ENCODE data around the gene GLI3.

The GLI3 gene

DNA sequence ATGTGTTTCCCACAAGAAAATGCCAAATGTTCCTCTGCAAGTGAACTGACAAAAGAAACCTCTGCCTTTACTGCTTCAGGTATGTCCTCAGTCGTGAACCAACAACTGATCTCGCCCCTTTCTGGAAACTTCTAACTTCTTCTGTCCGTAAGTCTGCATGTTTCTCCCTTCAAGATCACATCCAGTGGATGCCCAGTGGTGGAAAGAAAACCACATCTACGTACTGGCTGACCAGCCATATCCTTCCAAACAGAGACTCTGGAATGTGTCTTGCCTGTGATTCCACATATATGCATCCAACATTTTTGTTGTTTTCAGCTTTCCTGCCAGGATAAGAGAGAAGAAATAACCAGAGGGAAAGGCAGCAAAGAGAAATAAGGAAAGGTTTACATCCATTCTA lies 152.7 kb downstream of the GLI3 start:
- H3K4me3 Mint-ChIP-seq: no peak overlapping the region
- no peaks in the 10 kb centered on the region for H3K36me3 Mint-ChIP-seq (ENCODE audit: low read depth)
- no peak overlapping the region for H3K27ac Mint-ChIP-seq
- intact Hi-C loops (cut with micrococcal nuclease): no loop called here
- no peaks in the 10 kb centered on the region for H3K27me3 Mint-ChIP-seq
- H3K9me3 Mint-ChIP-seq: no peaks in the 10 kb centered on the region
- peaks cover 17% of the 10 kb centered on the region for H3K4me1 Mint-ChIP-seq (ENCODE audit: low read depth)

GRCh38 chr7:42083284-42083683 lies 153.7 kb downstream of the GLI3 start:
- Mint-ChIP-seq H3K4me3 (no peak overlapping the region), H3K9me3 (no peaks in the 10 kb centered on the region), H3K36me3 (ENCODE audit: low read depth) (no peaks in the 10 kb centered on the region), H3K27ac (no peak overlapping the region), H3K4me1 (ENCODE audit: low read depth) (peaks cover 8% of the 10 kb centered on the region), H3K27me3 (no peaks in the 10 kb centered on the region)
- intact Hi-C loops (cut with micrococcal nuclease): no loop called here

DNA sequence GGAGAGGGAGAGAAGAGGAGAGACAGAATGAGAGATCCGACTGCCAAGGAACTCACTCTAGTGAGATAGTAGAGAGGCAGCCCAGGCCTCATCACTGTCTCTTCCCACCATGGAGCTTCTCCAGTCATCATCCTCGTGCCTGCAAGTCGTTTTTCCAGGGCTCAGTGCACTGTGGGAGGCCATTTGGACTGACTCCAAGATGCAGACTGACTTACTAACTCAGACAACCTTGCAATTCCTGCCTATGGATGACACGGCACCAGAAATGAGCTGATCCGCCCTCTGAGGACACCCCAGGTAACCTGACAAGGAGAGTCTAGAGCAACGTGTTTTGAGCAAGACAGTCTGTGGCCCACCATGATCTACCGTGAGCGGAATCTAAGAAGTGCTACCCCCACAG lies 154.9 kb downstream of the GLI3 start:
- Mint-ChIP-seq H3K4me3 (no peak overlapping the region), H3K9me3 (no peaks in the 10 kb centered on the region), H3K4me1 (ENCODE audit: low read depth) (peaks cover 5% of the 10 kb centered on the region), H3K36me3 (ENCODE audit: low read depth) (no peaks in the 10 kb centered on the region), H3K27me3 (no peaks in the 10 kb centered on the region), H3K27ac (no peak overlapping the region)
- intact Hi-C loops (cut with micrococcal nuclease): no loop called here

DNA sequence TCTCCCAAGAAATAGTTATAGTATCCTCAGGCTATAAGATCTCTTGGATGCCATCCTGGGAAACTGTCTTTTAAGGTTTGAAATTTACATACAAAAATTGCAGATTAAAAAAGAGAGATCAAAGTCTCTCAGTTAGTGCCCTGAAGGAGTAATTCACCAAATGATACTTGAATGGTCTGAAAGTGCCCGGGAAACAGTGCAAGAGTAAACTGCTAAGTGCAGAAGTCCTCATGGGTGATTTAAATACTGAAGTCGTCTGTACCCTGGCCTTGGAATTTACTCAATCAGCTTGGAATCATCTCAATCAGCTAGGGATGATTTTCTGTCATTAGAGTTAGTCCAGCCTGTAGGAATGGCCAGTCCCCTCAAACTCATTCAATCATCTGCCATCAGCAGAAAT lies 155.3 kb downstream of the GLI3 start:
- Mint-ChIP-seq H3K4me3 (no peak overlapping the region), H3K36me3 (ENCODE audit: low read depth) (no peaks in the 10 kb centered on the region), H3K27me3 (no peaks in the 10 kb centered on the region), H3K27ac (no peak overlapping the region), H3K9me3 (no peaks in the 10 kb centered on the region), H3K4me1 (ENCODE audit: low read depth) (peaks cover 5% of the 10 kb centered on the region)
- intact Hi-C loops (cut with micrococcal nuclease): no loop called here

DNA sequence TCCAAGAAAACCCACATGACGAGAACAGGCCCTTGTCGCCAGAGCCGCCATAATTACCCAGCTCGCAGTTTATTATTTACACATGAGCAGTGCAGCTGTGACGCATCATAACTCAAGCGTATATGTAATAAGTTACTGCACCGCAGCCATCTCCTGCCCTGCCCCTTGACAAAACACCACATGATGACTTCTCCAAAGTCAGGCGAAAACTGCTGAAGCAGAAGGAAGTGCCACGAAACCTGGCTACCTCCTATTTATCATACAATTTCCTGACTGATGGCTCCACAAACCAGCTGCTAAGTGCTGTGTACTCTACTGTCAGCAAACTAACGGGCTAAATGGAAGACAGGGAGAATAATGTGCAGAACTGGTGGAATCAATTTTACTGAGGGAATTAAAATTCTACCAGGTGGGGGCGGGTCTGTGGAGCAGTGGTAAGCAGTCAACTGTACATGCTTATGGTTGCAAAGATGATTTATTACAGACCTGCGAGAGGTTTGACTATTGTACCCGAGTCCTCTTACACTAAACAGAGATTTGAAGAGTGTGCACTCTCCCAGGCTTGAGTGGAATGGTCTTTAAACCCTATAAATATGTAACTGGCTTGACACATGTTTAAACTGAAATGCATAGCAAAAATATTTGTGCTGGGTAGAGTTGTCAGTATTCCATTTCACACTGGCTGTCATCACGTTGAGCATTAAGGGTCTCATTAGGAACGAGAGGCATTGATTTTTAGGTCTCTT lies 156.0 kb downstream of the GLI3 start:
- Mint-ChIP-seq H3K9me3 (no peaks in the 10 kb centered on the region), H3K4me3 (no peak overlapping the region), H3K4me1 (ENCODE audit: low read depth) (peaks cover 5% of the 10 kb centered on the region), H3K36me3 (ENCODE audit: low read depth) (no peaks in the 10 kb centered on the region), H3K27ac (no peak overlapping the region), H3K27me3 (no peaks in the 10 kb centered on the region)
- intact Hi-C loops (cut with micrococcal nuclease): no loop called here

DNA sequence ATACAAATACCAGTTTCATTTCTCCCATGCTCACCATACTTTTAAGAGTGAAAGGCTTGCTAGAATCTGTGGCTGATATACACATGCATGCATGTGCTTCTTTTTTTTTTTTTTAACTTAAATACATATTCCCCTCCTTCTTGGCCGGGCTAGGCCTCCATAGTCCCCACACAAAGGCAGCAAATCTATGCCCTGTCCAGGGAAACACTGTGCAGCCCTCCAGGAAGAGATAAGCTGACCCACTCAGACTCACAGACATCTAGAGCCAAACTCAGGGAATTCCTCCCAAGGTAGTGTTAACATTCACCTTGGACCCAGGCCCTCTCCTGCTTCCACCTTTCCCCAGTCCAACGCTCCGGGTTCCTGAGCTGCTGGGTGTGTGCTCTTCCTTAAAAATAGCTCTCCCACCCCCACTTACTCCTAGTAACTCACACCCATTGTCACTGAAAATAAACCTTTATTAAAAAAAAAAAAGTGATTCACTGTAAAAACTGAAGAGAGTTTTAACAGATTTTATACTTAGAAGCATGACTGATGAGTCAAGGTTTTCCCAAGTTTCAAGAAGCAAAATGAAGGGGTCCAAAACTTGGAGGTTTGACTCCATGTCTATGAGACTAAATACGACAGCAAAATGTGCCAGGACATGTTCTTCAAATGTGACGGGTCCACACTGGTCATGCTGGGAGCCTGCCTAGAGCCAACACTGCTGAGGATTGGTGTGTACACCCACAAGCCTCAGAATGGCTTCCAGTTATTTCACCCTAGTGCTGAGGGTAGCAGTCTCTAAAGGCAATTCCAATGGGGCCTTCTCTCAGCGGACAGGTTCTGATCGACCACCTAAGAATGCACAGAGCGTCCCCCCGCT lies 159.5 kb downstream of the GLI3 start:
- Mint-ChIP-seq H3K4me3 (no peak overlapping the region), H3K27ac (no peak overlapping the region), H3K4me1 (ENCODE audit: low read depth) (peaks cover 5% of the 10 kb centered on the region), H3K9me3 (no peaks in the 10 kb centered on the region), H3K27me3 (no peaks in the 10 kb centered on the region), H3K36me3 (ENCODE audit: low read depth) (no peaks in the 10 kb centered on the region)
- intact Hi-C loops (cut with micrococcal nuclease): no loop called here

DNA sequence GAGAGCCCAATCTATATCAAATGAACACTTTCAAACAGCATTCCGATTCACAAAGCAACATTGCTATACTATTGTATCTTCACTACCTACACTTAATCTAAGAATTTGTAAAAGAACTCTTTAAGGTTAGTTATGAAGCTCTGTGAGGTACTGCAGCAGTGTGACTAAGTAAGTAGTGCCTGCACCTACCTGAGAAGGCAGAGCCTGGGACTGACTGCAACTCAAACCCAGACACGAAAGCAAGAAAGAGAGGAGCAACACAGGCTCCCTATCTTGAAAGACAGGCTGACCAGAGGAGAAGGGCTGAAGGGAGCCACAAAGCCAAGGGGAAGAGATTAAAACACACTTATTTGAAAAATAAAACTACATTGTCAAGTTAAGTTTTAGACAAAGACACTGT lies 160.1 kb downstream of the GLI3 start:
- Mint-ChIP-seq H3K9me3 (no peaks in the 10 kb centered on the region), H3K36me3 (ENCODE audit: low read depth) (no peaks in the 10 kb centered on the region), H3K4me1 (ENCODE audit: low read depth) (peaks cover 5% of the 10 kb centered on the region), H3K4me3 (no peak overlapping the region), H3K27ac (no peak overlapping the region), H3K27me3 (no peaks in the 10 kb centered on the region)
- intact Hi-C loops (cut with micrococcal nuclease): no loop called here

DNA sequence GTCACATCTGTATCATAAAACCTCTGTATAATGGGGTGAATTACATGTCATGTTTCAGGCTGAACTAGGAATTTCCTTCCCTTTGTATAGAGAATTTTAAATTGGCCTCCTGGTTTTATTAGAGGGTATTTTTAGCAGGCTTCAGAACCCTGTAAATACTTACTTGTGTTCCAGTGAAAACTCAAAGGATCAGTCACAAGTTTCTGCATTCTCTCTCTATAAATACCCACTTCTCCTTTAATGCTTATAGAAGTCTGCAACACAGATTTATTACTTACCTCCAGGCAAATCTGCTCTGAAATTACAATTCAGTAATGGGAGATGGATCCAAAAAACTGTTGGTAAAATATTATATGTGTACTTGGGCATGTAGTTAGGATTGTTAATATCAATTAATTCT lies 161.6 kb downstream of the GLI3 start:
- Mint-ChIP-seq H3K36me3 (ENCODE audit: low read depth) (no peaks in the 10 kb centered on the region), H3K9me3 (no peaks in the 10 kb centered on the region), H3K27ac (no peak overlapping the region), H3K4me1 (ENCODE audit: low read depth) (no peaks in the 10 kb centered on the region), H3K27me3 (no peaks in the 10 kb centered on the region), H3K4me3 (no peak overlapping the region)
- intact Hi-C loops (cut with micrococcal nuclease): no loop called here

GRCh38 chr7:42074076-42074475 lies 162.9 kb downstream of the GLI3 start:
- H3K4me3 Mint-ChIP-seq: no peak overlapping the region
- H3K9me3 Mint-ChIP-seq: no peaks in the 10 kb centered on the region
- H3K4me1 Mint-ChIP-seq (ENCODE audit: low read depth): no peaks in the 10 kb centered on the region
- no peaks in the 10 kb centered on the region for H3K27me3 Mint-ChIP-seq
- intact Hi-C loops (cut with micrococcal nuclease): no loop called here
- no peak overlapping the region for H3K27ac Mint-ChIP-seq
- H3K36me3 Mint-ChIP-seq (ENCODE audit: low read depth): no peaks in the 10 kb centered on the region

DNA sequence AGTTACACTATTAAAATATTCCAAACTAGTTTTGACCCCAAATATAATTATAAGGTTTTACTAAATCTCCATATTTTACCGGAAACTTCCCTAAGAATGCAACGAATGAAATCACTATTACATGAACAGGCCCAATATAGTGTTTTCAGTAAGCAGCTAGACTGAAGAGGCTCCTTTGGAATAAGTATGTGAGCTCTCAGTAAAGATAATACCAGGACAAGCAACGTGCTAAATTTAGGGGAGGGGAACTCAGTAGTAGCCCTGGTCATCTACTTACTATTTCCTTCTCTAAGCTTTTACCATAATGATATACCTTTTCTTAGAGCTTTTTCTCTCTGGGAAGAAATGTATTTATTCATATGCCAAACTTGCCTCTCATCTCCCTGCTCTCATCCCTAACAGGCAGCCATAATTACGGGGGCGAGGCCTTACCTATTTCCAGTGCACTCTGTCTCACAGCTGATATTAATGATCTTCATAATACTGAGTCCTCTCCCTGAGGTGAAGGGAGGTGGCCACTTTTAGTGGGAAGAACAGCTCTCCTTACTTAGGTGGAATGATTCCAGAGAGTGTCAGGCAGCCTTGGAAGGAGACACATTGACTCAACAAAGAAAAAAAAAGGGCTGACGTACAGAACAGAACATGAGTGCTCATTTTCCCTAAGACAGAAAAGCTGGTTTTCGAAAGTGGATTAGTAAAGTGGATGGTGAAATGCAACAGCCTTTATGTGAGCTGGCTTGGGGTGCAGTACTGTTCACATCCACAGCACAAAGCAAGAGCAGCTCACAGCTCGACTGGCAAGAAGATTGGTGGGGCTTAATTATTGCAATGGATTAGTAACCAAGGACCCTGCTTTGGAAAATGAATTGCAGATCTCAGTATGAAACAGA lies 165.4 kb downstream of the GLI3 start:
- H3K4me1 Mint-ChIP-seq (ENCODE audit: low read depth): no peaks in the 10 kb centered on the region
- H3K27ac Mint-ChIP-seq: no peak overlapping the region
- H3K9me3 Mint-ChIP-seq: no peaks in the 10 kb centered on the region
- no peak overlapping the region for H3K4me3 Mint-ChIP-seq
- intact Hi-C loops (cut with micrococcal nuclease): no loop called here
- H3K27me3 Mint-ChIP-seq: no peaks in the 10 kb centered on the region
- H3K36me3 Mint-ChIP-seq (ENCODE audit: low read depth): no peaks in the 10 kb centered on the region

GRCh38 chr7:42070068-42070467 lies 166.9 kb downstream of the GLI3 start:
- no peak overlapping the region for H3K4me3 Mint-ChIP-seq
- no peaks in the 10 kb centered on the region for H3K36me3 Mint-ChIP-seq (ENCODE audit: low read depth)
- intact Hi-C loops (cut with micrococcal nuclease): no loop called here
- no peak overlapping the region for H3K27ac Mint-ChIP-seq
- H3K27me3 Mint-ChIP-seq: no peaks in the 10 kb centered on the region
- no peaks in the 10 kb centered on the region for H3K4me1 Mint-ChIP-seq (ENCODE audit: low read depth)
- H3K9me3 Mint-ChIP-seq: no peaks in the 10 kb centered on the region

DNA sequence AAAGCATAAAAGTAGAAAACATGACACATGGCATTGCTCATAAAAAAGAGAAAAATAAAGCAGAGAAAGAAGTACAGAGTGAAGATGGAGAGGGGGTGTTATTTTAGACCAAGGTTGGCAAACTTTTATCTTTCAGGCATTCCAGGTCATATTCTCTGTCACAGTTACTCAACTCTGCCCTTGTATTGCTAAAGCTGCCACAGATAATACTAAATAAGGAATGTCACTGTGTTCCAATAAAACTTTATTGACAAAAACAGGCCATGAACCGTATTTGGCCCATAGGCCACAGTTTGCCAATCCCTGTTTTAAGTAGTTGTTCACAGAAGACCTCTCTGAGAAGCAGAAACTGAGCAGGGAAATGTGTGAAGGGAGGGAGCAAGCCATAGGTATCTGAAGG lies 167.4 kb downstream of the GLI3 start:
- intact Hi-C loops (cut with micrococcal nuclease): no loop called here
- H3K9me3 Mint-ChIP-seq: no peaks in the 10 kb centered on the region
- H3K36me3 Mint-ChIP-seq (ENCODE audit: low read depth): no peaks in the 10 kb centered on the region
- H3K4me1 Mint-ChIP-seq (ENCODE audit: low read depth): no peaks in the 10 kb centered on the region
- no peaks in the 10 kb centered on the region for H3K27me3 Mint-ChIP-seq
- no peak overlapping the region for H3K4me3 Mint-ChIP-seq
- no peak overlapping the region for H3K27ac Mint-ChIP-seq

DNA sequence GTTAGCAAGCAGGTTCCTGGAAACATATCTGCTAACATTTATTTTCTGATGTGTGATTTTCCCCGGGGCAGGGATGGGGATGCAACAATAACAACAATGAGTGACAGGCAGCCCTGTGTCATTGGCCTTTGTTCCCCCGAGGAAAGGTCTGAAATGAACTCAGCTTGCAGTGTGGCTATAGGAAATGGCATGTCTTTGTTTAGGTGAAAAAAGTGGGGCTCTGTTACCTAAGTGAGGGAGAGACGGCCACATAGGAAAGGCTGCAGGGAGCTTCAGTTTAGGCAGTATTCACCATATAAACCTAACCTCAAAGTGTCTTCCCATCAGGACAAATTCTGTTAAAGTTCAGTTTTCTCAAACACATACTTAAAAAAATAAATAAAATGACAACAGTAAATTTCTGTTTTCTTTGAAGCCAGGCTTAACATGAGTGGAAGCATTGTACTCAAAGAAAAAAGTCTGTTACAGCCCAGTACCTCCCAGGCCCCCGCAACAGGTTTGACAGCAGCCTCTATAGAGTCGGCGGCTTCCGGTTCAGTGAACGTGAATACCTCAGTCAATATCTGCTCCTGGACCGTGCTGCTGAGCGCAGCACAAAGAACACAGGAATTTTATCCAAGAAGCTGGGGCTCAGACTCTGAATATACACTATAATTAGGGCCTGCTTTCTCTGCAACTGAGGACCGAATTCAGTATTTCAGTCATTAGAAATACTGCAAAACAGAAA lies 168.3 kb downstream of the GLI3 start:
- Mint-ChIP-seq H3K27ac (no peak overlapping the region), H3K4me3 (no peak overlapping the region), H3K9me3 (no peaks in the 10 kb centered on the region), H3K27me3 (no peaks in the 10 kb centered on the region), H3K4me1 (ENCODE audit: low read depth) (no peaks in the 10 kb centered on the region), H3K36me3 (ENCODE audit: low read depth) (no peaks in the 10 kb centered on the region)
- intact Hi-C loops (cut with micrococcal nuclease): no loop called here
